ENCODE results near the gene LAMA3.

LAMA3 gene

GRCh38 chr18:23776306-23776705 is 87.1 kb downstream of the LAMA3 start:
- no peak for DNase-seq (ENCODE audit: low spot score)

- no peak for DNase-seq (ENCODE audit: low spot score)
Observed at GRCh38 chr18:23778828-23779227, 89.6 kb downstream of the LAMA3 start.

- DNase-seq (ENCODE audit: low spot score): no peak
Observed at GRCh38 chr18:23779696-23780303, 90.5 kb downstream of the LAMA3 start.

- DNase-seq (ENCODE audit: low spot score): peak; percentile 57
Observed at GRCh38 chr18:23784832-23785245, 95.6 kb downstream of the LAMA3 start.

- DNase-seq (ENCODE audit: low spot score): no peak
Observed at GRCh38 chr18:23793051-23793450, 103.8 kb downstream of the LAMA3 start.

- DNase-seq (ENCODE audit: low spot score): no peak
Observed at GRCh38 chr18:23793985-23794867, 105.0 kb downstream of the LAMA3 start.

- no peak for DNase-seq (ENCODE audit: low spot score)
Observed at GRCh38 chr18:23798249-23798648, 109.0 kb downstream of the LAMA3 start.

GRCh38 chr18:23798824-23799223 is 109.6 kb downstream of the LAMA3 start:
- DNase-seq (ENCODE audit: low spot score): no peak

- no peak for DNase-seq (ENCODE audit: low spot score)
Observed at GRCh38 chr18:23799540-23799939, 110.3 kb downstream of the LAMA3 start.

GRCh38 chr18:23800902-23801301 is 111.6 kb downstream of the LAMA3 start:
- no peak for DNase-seq (ENCODE audit: low spot score)

- no peak for DNase-seq (ENCODE audit: low spot score)
Observed at GRCh38 chr18:23802817-23803216, 113.6 kb downstream of the LAMA3 start.

GRCh38 chr18:23803755-23804154 is 114.5 kb downstream of the LAMA3 start:
- no peak for DNase-seq (ENCODE audit: low spot score)

- no peak for DNase-seq (ENCODE audit: low spot score)
Observed at GRCh38 chr18:23805898-23806297, 116.6 kb downstream of the LAMA3 start.

- DNase-seq (ENCODE audit: low spot score): no peak
Observed at GRCh38 chr18:23809415-23809814, 120.2 kb downstream of the LAMA3 start.

- DNase-seq (ENCODE audit: low spot score): no peak
Observed at GRCh38 chr18:23810396-23810795, 121.1 kb downstream of the LAMA3 start.

GRCh38 chr18:23811176-23811575 is 121.9 kb downstream of the LAMA3 start:
- DNase-seq (ENCODE audit: low spot score): no peak

- DNase-seq (ENCODE audit: low spot score): no peak
Observed at GRCh38 chr18:23812546-23813440, 123.5 kb downstream of the LAMA3 start.

GRCh38 chr18:23814991-23815614 is 125.8 kb downstream of the LAMA3 start:
- DNase-seq (ENCODE audit: low spot score): no peak

GRCh38 chr18:23816021-23816420 is 126.8 kb downstream of the LAMA3 start:
- no peak for DNase-seq (ENCODE audit: low spot score)

- no peak for DNase-seq (ENCODE audit: low spot score)
Observed at GRCh38 chr18:23816740-23817139, 127.5 kb downstream of the LAMA3 start.

- no peak for DNase-seq (ENCODE audit: low spot score)
Observed at GRCh38 chr18:23819001-23819400, 129.7 kb downstream of the LAMA3 start.

All from hepatic stellate cell (primary cell).